Myocyte (in vitro differentiated cells): ENCODE data around the gene SDC1. TPM values are rescaled to one million over a fixed set of nuclear protein-coding genes. Genes with fewer than 3 reads are reported as not detected.

Experiments used
- DNase-seq: peaks from one replicate; pipeline ENCODE4 v3.0.0-alpha.2; 2012; ENCODE audit warnings: low read depth
- total RNA-seq: library from RNA; depleted of rRNA; stranded (reverse); fragments of >200 nt; gene quantifications from 2 replicates; pipeline ENCODE4 v1.2.3, GENCODE V29; 2014

The SDC1 gene
- total RNA-seq, 1 donor from 2014 or later, result 9.8 TPM

- peak; percentile 51 for DNase-seq
Observed at GRCh38 chr2:20186078-20186854, 38.7 kb downstream of the SDC1 start.

- peak; percentile 74 for DNase-seq
Observed at GRCh38 chr2:20185176-20186022, 39.5 kb downstream of the SDC1 start.

GRCh38 chr2:20184067-20184938, 40.6 kb downstream of the SDC1 start:
- DNase-seq, result no peak

GRCh38 chr2:20183373-20183772, 41.6 kb downstream of the SDC1 start:
- no peak for DNase-seq

GRCh38 chr2:20182241-20182931, 42.5 kb downstream of the SDC1 start:
- no peak for DNase-seq

GRCh38 chr2:20181761-20182160, 43.2 kb downstream of the SDC1 start:
- no peak for DNase-seq

- no peak for DNase-seq
Observed at GRCh38 chr2:20180676-20181648, 44.0 kb downstream of the SDC1 start.

- DNase-seq, result no peak
Observed at GRCh38 chr2:20179755-20180594, 45.0 kb downstream of the SDC1 start.

- no peak for DNase-seq
Observed at GRCh38 chr2:20179466-20179754, 45.5 kb downstream of the SDC1 start.

- DNase-seq, result no peak
Observed at GRCh38 chr2:20178666-20179465, 46.1 kb downstream of the SDC1 start.

GRCh38 chr2:20178249-20178607, 46.7 kb downstream of the SDC1 start:
- DNase-seq, result no peak

GRCh38 chr2:20177556-20178248, 47.2 kb downstream of the SDC1 start:
- DNase-seq, result no peak

- DNase-seq, result no peak
Observed at GRCh38 chr2:20176760-20177159, 48.2 kb downstream of the SDC1 start.

- DNase-seq, result no peak
Observed at GRCh38 chr2:20175931-20176330, 49.0 kb downstream of the SDC1 start.

- no peak for DNase-seq
Observed at GRCh38 chr2:20175267-20175666, 49.7 kb downstream of the SDC1 start.

- no peak for DNase-seq
Observed at GRCh38 chr2:20174410-20174809, 50.5 kb downstream of the SDC1 start.
